ENCODE measurements around the gene TOB2.
A peak's percentile ranks its signal among the peaks of the same experiment; 100 is the strongest.
"Not testable (repeated sequence)": the region's sequence is repeated elsewhere in the genome, so short reads cannot be mapped to it uniquely, and the experiment has no call there.

The TOB2 gene

DNA sequence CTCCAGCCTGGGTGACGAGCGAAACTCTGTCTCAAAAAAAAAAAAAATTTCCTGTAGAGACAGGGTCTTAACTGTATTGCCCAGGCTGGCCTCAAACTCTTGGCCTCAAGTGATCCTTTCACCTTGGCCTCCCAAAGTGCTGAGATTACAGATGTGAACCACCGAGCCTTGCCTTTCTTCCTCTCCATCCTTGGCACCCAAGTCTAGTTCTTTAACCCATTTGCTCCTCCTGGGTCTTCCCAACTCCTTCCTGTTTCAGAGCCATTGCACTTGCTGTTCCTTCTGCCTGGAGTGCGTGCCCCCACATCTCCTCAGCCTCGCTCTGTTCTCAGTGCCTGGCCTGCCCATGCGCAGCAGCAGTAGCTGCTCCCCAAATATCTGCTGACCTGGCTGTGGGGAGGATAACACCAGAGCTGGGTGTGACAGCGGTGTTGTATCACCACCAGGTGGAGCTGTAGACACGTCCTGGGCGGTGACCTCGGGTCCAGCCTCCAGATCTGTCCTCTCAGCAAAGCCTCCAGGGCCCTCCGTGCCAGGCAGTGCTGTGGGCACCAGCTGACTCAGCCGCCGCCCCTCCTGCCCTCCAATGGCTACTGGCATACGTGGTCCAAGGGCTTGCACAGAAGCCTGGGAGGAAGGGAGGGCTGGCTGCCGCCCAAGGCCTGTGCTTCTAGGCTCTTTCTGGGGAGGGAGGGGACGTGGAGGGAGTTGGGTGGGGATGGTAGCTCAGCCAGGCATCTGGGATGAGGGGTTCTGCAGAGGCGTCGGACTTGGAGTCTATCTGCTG is 42.9 kb downstream of the TOB2 start (continued):
- TF ChIP-seq, protein P1, sequence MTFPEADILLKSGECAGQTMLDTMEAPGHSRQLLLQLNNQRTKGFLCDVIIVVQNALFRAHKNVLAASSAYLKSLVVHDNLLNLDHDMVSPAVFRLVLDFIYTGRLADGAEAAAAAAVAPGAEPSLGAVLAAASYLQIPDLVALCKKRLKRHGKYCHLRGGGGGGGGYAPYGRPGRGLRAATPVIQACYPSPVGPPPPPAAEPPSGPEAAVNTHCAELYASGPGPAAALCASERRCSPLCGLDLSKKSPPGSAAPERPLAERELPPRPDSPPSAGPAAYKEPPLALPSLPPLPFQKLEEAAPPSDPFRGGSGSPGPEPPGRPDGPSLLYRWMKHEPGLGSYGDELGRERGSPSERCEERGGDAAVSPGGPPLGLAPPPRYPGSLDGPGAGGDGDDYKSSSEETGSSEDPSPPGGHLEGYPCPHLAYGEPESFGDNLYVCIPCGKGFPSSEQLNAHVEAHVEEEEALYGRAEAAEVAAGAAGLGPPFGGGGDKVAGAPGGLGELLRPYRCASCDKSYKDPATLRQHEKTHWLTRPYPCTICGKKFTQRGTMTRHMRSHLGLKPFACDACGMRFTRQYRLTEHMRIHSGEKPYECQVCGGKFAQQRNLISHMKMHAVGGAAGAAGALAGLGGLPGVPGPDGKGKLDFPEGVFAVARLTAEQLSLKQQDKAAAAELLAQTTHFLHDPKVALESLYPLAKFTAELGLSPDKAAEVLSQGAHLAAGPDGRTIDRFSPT (tag by site-specific recombination; IDR thresholded peaks at IDR 0.05) = peak; percentile 96
- TF ChIP-seq ZNF341 (tag by site-specific recombination; IDR thresholded peaks at IDR 0.05; ENCODE audit: low read depth) = 0 out of 2 replicates have a peak, but pooled peaks have one; percentile 17
- peak; percentile 80 for TF ChIP-seq ZBTB17 (tag by site-specific recombination; IDR thresholded peaks at IDR 0.05)
- TF ChIP-seq YY1 (tag by site-specific recombination; IDR thresholded peaks at IDR 0.05) = no peak
- TF ChIP-seq ZFHX2 (tag by site-specific recombination; conservative IDR thresholded peaks at IDR 0.05) = no peak
- TF ChIP-seq ZEB2 (tag by site-specific recombination; IDR thresholded peaks at IDR 0.05) = 0 out of 2 replicates have a peak, but pooled peaks have one; percentile 29
- peak; percentile 74 for TF ChIP-seq SP7 (tag by site-specific recombination; IDR thresholded peaks at IDR 0.05)
- TF ChIP-seq KLF8 (tag by site-specific recombination; IDR thresholded peaks at IDR 0.05) = 0 out of 2 replicates have a peak, but pooled peaks have one; percentile 52
- TF ChIP-seq, protein P2, sequence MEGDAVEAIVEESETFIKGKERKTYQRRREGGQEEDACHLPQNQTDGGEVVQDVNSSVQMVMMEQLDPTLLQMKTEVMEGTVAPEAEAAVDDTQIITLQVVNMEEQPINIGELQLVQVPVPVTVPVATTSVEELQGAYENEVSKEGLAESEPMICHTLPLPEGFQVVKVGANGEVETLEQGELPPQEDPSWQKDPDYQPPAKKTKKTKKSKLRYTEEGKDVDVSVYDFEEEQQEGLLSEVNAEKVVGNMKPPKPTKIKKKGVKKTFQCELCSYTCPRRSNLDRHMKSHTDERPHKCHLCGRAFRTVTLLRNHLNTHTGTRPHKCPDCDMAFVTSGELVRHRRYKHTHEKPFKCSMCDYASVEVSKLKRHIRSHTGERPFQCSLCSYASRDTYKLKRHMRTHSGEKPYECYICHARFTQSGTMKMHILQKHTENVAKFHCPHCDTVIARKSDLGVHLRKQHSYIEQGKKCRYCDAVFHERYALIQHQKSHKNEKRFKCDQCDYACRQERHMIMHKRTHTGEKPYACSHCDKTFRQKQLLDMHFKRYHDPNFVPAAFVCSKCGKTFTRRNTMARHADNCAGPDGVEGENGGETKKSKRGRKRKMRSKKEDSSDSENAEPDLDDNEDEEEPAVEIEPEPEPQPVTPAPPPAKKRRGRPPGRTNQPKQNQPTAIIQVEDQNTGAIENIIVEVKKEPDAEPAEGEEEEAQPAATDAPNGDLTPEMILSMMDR (tag by site-specific recombination; IDR thresholded peaks at IDR 0.05) = peak; percentile 98

DNA sequence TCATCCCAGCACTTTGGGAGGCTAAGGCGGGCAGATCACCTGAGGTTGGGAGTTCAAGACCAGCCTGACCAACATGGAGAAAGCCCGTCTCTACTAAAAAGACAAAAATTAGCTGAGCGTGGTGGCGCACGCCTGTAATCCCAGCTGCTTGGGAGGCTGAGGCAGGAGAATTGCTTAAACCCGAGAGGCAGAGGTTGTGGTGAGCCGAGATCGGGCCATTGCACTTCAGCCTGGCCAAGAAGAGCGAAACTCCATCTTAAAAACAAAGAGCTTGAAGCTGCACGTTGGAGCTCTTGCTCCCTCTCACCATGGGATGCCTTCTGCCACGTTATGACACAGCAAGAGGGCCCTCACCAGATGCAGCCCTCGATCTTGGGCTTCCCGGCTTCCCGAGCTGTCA is 43.8 kb downstream of the TOB2 start:
- H3K36me3 ChIP-seq (ENCODE audit: control insufficient read depth in 2 of 2, insufficient read depth in 1 of 2, low read length in 2 of 2); H3K9me3 ChIP-seq (ENCODE audit: control insufficient read depth, insufficient read depth, low read depth, low read length); H3K4me1 ChIP-seq (ENCODE audit: control insufficient read depth, insufficient read depth, low read length); H3K4me3 ChIP-seq (ENCODE audit: low read depth, low read length); H3K27ac ChIP-seq (ENCODE audit: extremely low read depth, low read depth, low read length): not testable (repeated sequence)
- ChIA-PET POLR2A (interaction anchor here (1.4 to 7.6 kb wide), 4 partner anchors 26 to 124 kb away, joined by 3 to 70 read pairs (median 5); partner anchors contain the start of gene TOB2), CTCF (interaction anchor here (0.6 to 11.6 kb wide), 21 partner anchors 9 to 195 kb away, joined by 3 to 301 read pairs (median 6); partner anchors contain the start of genes ACO2, PHF5A, TEF and TOB2)

DNA sequence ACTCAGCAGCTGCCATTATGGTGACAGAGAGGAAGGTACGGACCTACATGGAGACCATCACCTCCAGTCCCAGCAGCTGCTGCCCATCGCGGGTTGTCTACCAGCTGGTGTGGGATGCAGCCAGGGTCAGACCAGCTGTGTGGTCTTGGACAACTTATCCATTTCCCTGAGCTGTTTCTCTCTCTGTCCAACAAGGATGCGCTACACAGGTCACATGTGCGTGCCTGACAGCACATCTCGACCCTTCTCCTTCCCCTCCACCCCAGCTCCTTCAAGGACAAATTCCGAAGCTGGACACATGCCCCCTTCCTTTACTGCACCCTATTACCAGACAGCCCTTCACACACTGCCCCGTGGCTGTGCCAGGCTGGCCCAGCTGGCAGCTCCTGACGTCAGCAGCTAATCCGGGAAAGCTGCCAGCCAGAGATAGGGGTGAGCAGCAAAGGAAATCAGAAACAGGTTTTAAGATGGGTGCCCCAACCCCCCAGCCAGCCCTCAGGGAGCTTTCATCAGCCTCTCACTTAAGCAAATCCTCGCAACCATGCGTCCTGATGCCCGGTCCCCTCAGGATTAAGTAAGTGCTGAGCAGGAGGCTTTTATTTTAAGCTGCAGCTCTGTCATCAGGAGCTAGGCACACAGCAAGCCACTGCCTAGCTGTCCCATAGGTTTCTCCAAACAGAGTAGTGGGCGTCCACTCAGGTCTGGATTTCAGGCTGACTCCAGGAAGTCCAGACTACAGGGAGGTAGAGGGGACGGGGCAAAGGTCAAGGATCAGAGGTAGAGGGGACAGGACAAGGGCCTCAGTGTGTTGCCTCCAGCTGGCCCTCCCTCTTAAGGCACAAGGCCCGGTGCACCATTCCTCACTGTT is 44.6 kb downstream of the TOB2 start:
- Histone ChIP-seq H3K4me3 (ENCODE audit: low read depth, low read length) (no peak overlapping the region), H3K4me1 (ENCODE audit: control insufficient read depth, insufficient read depth, low read length) (no peaks in the 10 kb centered on the region), H3K27ac (ENCODE audit: extremely low read depth, low read depth, low read length) (no peak overlapping the region), H3K9me3 (ENCODE audit: control insufficient read depth, insufficient read depth, low read depth, low read length) (no peaks in the 10 kb centered on the region), H3K36me3 (ENCODE audit: control insufficient read depth in 2 of 2, insufficient read depth in 1 of 2, low read length in 2 of 2) (peaks cover 0 to 11% of the 10 kb centered on the region in 2 experiments; a peak in 1 of 3 replicates)
- POLR2A ChIA-PET = interaction anchor here (0.6 to 7.6 kb wide), 5 partner anchors 20 to 166 kb away, joined by 3 to 70 read pairs (median 5); partner anchors contain the start of genes TEF and TOB2
- TF ChIP-seq ZBTB48 (tag by site-specific recombination; IDR thresholded peaks at IDR 0.05) (0 out of 2 replicates have a peak, but pooled peaks have one; percentile 32), ZNF623 (tag by site-specific recombination; IDR thresholded peaks at IDR 0.05) (no peak)
- CTCF ChIA-PET = interaction anchor here (0.6 to 11.6 kb wide), 20 partner anchors 9 to 204 kb away, joined by 3 to 301 read pairs (median 6); partner anchors contain the start of genes TEF and TOB2

DNA sequence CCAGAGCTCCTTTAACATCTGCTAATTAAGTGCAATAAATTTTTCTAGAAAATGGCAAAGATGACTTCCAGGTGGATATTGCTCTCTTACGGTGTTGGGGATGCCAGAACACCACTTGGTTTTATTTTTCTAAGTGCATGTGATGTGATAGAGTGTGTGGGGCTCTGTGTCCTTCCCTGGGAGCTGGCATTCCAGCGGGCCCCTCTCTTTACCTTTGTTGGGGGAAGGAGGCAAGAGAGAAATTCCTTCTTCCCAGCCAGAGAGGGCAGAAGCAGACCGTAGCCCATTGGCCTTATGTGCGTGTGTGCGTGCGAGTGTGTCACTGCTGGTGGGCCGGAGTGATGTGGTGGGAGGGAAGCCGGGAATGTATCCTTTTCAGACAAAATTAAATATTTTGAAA is 47.7 kb downstream of the TOB2 start:
- H3K4me3 ChIP-seq (ENCODE audit: low read depth, low read length) = no peak overlapping the region

More for the DNA sequence above, 47.7 kb downstream of the TOB2 start:
- no peak for TF ChIP-seq SETDB1 (IDR thresholded peaks at IDR 0.05; ENCODE audit: insufficient read length, low read length)
- TF ChIP-seq, protein P3, sequence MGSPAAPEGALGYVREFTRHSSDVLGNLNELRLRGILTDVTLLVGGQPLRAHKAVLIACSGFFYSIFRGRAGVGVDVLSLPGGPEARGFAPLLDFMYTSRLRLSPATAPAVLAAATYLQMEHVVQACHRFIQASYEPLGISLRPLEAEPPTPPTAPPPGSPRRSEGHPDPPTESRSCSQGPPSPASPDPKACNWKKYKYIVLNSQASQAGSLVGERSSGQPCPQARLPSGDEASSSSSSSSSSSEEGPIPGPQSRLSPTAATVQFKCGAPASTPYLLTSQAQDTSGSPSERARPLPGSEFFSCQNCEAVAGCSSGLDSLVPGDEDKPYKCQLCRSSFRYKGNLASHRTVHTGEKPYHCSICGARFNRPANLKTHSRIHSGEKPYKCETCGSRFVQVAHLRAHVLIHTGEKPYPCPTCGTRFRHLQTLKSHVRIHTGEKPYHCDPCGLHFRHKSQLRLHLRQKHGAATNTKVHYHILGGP (tag by site-specific recombination; IDR thresholded peaks at IDR 0.05) = no peak
- TF ChIP-seq, protein P4, sequence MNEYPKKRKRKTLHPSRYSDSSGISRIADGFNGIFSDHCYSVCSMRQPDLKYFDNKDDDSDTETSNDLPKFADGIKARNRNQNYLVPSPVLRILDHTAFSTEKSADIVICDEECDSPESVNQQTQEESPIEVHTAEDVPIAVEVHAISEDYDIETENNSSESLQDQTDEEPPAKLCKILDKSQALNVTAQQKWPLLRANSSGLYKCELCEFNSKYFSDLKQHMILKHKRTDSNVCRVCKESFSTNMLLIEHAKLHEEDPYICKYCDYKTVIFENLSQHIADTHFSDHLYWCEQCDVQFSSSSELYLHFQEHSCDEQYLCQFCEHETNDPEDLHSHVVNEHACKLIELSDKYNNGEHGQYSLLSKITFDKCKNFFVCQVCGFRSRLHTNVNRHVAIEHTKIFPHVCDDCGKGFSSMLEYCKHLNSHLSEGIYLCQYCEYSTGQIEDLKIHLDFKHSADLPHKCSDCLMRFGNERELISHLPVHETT (tag by site-specific recombination; IDR thresholded peaks at IDR 0.05) = no peak
- TF ChIP-seq ZNF169 (tag by site-specific recombination; IDR thresholded peaks at IDR 0.05) = no peak
- TF ChIP-seq ZNF211 (tag by site-specific recombination; IDR thresholded peaks at IDR 0.05; ENCODE audit: low read depth) = no peak
- no peak for TF ChIP-seq YY2 (tag by site-specific recombination; IDR thresholded peaks at IDR 0.05)
- no peaks in the 10 kb centered on the region for H3K4me1 ChIP-seq (ENCODE audit: control insufficient read depth, insufficient read depth, low read length)
- H3K27ac ChIP-seq (ENCODE audit: extremely low read depth, low read depth, low read length) = peak overlapping the region; percentile 5; the same call in 1 of the 2 replicates
- no peaks in the 10 kb centered on the region for H3K9me3 ChIP-seq (ENCODE audit: control insufficient read depth, insufficient read depth, low read depth, low read length)
- CTCF ChIA-PET = interaction anchor here (0.6 to 11.6 kb wide), 4 partner anchors 118 to 190 kb away, joined by 3 to 301 read pairs (median 48); no protein-coding TSS in a partner anchor
- POLR2A ChIA-PET = interaction anchor here (0.5 to 7.6 kb wide), 3 partner anchors 48 to 228 kb away, joined by 3 to 70 read pairs (median 3); partner anchors contain the start of genes ACO2, PHF5A and TOB2
- H3K36me3 ChIP-seq (ENCODE audit: control insufficient read depth in 2 of 2, insufficient read depth in 1 of 2, low read length in 2 of 2) = peaks cover 0 to 38% of the 10 kb centered on the region in 2 experiments; a peak in 2 of 3 replicates
